T-helper 9 cell (primary cell): Measurements from ENCODE around the gene RAD51B.
"Not testable (repeated sequence)": the region's sequence is repeated elsewhere in the genome, so short reads cannot be mapped to it uniquely, and the experiment has no call there.

Source experiments
- DNase-seq: peaks from one replicate; pipeline ENCODE4 v3.0.0-alpha.2; 2020

RAD51B gene

GRCh38 chr14:68186500-68187276 lies 367.1 kb downstream of the RAD51B start:
- DNase-seq = not testable (repeated sequence)

- DNase-seq = no peak
Measured at GRCh38 chr14:68188174-68188573, 368.6 kb downstream of the RAD51B start.

GRCh38 chr14:68190032-68190431 lies 370.5 kb downstream of the RAD51B start:
- no peak for DNase-seq

DNA sequence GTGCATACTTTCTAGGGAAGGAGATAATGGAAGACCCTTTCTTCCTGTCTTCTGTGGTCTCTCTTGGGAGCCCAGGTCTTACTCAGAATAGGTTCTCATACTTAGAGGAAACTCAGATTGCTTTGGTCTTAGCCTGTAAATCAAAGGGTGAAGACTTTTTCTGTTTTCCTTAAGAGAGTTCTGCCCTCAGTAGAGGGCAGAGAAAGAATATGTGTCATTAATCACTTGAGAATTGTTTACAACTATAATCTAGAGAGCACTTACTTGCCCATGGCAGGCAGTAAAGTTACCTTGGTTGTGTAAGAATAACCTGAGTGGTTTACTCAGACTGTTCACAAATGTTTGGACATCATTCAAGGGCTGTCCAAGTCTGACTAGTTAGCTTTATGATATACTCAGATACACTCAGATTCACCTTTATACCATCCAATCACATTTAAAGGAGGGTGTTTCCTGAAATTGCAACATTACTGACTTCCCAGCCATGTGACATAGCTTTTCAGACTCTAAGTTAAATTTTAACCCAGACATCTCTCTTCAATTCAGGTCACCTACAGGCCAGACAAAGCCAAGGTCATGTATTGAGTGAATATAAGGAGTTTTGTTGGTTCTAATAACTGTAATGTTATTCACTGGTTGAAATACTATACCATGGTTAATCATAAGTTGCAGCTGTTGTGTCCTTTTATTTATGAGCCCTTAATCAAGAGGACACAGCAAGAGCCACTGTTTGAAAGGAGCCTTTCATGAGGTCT lies 372.2 kb downstream of the RAD51B start:
- no peak for DNase-seq

- DNase-seq = no peak
Measured at GRCh38 chr14:68192935-68193334, 373.4 kb downstream of the RAD51B start.

DNA sequence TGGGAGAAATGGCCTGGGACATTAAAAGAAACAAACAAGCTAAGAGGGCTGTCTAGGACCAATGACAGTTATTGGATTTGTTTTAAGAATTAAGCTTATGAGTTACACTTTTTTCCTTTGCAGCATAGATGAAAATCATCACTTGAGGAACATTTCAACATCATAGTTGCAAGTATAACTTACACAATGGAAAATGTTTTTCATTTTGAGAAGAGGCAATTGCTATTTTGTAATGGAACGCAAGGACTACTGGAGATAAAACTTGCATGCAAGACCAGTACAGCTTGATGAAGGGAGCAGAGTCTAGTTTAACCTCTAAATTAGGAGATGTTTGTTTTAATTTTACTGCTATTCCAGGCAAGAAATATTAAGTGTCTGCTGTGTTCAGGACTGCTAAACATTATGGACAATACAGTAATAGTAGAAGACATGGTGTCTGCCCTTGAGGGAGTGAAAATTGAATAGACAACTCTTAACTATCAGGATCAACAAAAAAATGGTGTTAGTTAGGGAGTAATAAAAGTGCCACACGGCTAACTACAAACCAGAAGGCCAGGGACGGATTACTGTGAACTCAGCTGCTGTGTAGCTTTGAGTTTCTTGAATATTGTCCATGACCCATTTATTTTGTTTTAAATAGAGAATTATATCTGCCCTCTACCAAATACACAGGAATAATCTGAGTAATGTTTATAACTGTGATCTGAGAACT lies 374.5 kb downstream of the RAD51B start:
- DNase-seq = no peak

GRCh38 chr14:68195126-68195525 lies 375.5 kb downstream of the RAD51B start:
- no peak for DNase-seq

DNA sequence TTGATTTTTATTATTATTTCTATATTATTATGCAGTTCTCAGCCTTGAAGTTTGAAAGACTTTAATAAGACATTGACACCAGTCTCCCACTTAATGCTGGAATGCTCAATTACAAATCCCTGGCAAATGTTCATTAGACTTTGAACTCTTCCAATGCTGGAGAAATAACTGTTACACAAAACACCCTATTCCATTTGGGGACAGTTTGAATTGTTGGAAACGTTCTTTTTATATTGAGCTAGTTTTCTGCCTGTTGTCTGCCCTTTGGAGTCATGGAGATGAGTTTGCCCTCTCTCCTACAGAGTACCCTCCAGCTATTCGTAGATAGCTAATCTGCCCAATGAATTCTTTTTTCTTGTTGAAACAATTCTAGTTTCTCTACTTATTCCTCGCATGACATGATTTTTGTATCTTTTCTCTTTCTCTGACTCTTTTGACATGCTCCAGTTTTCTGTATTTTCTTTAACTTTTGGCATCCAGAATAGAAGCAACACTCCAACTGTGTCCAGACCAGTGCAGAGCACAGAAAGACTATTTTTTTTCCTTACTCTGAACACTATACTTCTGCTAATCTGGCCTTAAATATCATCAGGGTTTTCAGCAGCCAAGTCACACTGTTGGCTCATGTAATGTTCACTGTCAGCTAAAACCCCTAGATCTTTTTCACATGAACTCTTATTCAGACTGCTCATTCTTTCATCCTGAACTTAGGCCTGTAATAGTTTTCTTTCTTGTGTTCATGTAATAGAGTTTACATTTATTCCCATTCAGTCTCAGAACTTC lies 379.3 kb downstream of the RAD51B start:
- no peak for DNase-seq

DNA sequence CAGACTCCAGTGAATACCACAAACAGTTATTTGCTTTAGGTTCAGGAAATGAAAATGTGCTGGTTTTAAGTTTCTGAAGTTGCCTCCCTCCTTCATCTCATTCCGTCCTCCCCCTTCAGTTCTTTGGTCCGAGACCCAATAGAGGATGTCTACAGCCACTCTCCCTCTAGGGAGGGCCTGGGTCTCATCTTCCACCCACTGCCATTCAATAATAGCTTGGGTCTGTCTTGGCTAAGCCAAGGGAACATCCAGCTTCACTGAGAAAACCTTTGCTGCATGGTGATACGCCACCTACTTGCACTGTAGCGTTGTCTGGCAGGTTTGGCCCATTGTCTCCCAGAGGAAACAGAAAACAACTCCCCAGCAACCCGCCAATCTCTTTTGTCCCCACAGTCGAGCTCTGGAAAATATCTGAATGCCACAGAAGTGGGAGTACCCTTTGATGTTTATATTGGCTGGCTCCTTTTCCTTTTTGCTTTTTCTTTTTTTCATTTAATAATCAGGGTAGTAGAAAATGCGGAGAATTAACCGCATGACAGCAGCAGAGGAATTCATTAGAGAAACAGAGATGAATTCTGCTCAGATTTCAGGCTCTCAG lies 380.1 kb downstream of the RAD51B start:
- no peak for DNase-seq

GRCh38 chr14:68203871-68204270 lies 384.3 kb downstream of the RAD51B start:
- DNase-seq = no peak

DNA sequence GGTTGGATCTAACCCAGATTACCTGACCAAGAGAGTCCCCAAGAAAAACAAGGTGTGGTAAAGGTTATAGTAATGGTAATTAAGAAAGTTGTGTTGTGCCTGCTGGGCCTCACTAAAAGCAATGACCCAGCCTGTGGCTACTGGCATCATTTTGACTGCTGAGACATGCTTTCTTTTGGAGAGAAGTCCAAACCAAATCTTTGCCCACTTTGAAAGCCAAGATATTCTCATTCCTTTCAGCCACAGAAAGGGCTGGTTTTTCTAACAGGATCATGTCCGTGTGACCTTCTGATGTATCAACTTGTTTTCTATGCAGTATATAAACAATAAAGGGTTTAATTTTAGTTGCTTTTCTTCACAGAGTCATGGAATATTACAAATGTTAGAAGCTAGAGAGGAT lies 388.6 kb downstream of the RAD51B start:
- no peak for DNase-seq

- DNase-seq = no peak
Measured at GRCh38 chr14:68208626-68209317, 389.2 kb downstream of the RAD51B start.

GRCh38 chr14:68210729-68211299 lies 391.2 kb downstream of the RAD51B start:
- peak; percentile 12 for DNase-seq

GRCh38 chr14:68211421-68211820 lies 391.8 kb downstream of the RAD51B start:
- no peak for DNase-seq

DNA sequence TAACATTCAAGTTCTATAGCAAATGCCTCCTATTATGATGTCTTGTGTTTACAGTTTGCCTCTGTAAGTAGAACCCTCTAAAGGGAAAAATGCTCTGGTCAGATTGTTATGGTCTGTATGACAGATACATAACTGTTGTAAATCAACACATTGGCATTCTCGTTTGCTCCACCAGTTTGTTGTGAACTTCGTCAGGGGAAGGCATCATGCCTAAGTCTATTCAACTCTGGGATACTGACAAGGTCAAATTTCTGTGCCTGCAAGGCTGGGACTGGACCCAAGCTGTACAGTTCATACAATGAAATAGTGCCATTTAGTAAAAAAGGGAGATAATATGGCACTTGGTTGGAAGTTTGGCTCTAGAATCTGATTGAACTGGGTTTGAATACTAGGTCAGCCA lies 392.3 kb downstream of the RAD51B start:
- DNase-seq = no peak

- DNase-seq = no peak
Measured at GRCh38 chr14:68212361-68212760, 392.8 kb downstream of the RAD51B start.

GRCh38 chr14:68214431-68214830 lies 394.9 kb downstream of the RAD51B start:
- DNase-seq = no peak

DNA sequence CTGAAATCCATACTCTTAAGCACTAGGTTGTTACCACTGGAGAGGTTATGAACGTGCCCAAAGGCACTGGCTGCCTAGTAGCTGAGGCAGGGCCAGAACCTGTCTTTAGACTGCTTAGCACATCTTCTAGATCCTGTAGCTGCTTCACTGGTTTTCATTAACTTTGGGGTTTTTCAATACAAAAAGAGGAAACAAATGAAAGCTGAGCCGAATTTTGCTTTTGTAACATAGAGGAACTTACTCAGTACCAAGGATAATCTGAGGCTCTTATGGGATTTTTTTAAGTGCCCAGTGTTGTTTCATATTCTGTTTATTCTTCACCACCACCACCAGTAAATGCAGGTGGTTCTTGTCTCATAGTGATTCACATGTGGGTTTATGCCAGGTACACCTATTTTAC lies 396.1 kb downstream of the RAD51B start:
- no peak for DNase-seq

GRCh38 chr14:68216079-68216478 lies 396.5 kb downstream of the RAD51B start:
- DNase-seq = no peak

DNA sequence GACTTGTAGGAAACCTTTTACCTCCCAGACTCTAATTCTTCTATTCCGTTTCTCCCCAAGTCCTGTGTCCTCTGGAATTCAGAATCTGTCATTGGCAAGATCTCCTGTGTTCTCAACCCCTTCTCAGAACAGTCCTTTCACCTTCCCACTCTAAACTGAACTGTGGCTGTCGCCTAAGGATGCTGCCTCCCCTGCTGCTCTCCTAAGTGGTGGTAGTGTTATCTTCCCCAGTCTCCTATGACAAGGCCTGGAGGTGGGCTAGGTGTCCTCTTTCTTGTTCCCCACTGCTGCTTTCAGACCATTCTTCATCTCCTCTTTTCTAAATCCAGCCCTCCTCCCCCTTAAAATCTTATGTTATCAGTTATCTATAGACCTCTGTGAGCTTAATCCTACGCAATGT lies 397.4 kb downstream of the RAD51B start:
- DNase-seq = no peak

- DNase-seq = no peak
Measured at GRCh38 chr14:68217791-68218340, 398.3 kb downstream of the RAD51B start.
